ENCODE results near the gene RNU7-1.

RNU7-1 gene

GRCh38 chr12:6987956-6988553, 44.4 kb downstream of the RNU7-1 start:
- DNase-seq (ENCODE audit: low read depth in 1 of 2, low spot score in 1 of 2) = no peak
